NCI-H82 treated with DMSO at 0.1 percent for 48 hours (cell line): ENCODE results near the gene INS.
"Not testable (repeated sequence)": the region's sequence is repeated elsewhere in the genome, so short reads cannot be mapped to it uniquely, and the experiment has no call there.

ENCODE experiments used
- DNase-seq: peaks from one replicate; lab custom pipeline; 2025; ENCODE audit not compliant: unreplicated experiment; lab: John Stamatoyannopoulos, UW

The INS gene

GRCh38 chr11:2135018-2135569, 25.9 kb downstream of the INS start:
- DNase-seq = no peak

DNA sequence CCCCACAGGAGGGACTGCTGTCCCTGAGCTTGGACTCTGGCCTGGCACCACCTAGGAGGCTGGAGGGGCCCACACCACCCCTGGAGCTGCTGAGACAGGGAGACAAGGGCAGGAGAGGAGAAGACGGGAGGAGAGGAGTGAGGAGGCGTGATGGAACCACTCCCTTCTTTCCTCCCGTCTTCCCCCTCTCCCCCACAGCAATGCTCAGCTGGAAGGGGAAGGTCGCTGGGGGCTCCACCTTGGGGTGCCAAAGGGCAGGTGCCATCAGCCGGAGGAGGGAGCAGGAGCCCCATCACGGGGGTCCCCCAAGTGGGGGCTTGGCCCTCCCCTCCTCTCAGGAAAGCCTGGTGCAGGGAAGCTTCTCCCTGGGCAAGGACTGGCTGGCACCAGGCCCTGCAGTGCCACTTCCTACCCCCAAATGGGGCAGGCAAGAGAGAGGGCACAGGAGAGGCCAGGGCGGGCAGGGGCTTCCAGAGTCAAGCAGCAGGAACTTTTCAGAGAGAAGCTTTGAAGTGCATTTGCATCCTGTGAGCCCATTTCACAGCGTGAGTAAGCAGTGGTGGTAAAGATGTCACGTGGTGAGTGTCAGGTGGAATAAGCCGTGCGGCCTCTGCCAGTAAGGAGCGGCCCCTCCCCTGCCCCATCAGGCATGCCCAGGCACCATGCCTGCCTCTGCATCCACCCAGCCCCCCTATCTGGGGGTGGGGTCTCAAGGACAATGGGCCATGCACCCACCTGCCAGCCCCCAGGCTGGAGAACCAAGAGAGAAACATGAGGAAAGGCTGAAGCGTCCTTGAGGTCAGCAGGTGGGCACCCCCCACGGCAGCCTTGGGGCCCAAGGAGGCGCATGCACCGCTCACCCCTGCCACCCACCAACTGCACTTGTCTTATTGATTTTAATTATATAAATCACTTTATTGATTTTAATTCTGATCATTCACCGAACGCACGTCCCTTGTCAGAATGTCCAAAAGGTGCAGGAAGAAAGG, 26.7 kb downstream of the INS start:
- no peak for DNase-seq

GRCh38 chr11:2133241-2134021, 27.6 kb downstream of the INS start:
- DNase-seq = no peak

DNA sequence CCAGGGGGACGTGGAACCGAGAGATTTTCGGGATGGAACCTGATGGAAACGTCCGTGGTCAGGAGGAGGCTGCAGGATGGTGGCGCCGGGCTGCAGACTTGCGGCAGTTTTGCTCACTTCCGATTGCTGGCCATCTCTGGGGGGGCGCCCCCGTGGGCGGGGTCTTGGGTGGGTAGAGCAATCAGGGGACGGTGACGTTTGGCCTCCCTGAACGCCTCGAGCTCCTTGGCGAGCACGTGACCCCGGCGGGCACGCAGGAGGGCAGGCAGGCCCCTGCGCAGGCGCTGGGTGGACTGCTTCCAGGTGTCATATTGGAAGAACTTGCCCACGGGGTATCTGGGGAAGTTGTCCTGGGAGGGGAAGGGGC, 28.2 kb downstream of the INS start:
- DNase-seq = no peak

GRCh38 chr11:2132246-2132645, 28.8 kb downstream of the INS start:
- no peak for DNase-seq

- DNase-seq = no peak
Observed at GRCh38 chr11:2131371-2132236, 29.4 kb downstream of the INS start.

DNA sequence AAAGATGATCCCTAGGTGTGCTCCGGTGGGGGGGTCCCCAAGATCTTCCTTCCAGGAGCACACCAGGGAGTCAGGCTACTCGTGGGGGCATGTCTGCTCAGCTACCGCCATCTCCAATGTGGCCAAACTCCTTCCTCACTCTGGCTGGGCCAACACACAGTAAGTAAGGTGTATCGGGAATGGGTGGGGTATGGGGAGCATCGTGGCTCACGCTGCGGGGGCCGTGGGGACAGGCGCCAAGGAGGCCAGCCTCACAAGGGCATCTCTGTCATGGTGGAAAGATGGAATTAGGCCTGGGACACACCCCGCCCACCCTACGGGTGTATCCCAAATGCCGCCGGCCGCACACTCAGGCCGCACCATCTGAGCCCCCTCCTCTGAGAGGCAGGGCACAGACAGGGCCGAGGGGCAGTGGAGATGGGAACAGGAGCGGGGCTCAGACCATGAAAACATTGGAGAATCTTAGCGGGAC, 30.1 kb downstream of the INS start:
- DNase-seq = no peak

DNA sequence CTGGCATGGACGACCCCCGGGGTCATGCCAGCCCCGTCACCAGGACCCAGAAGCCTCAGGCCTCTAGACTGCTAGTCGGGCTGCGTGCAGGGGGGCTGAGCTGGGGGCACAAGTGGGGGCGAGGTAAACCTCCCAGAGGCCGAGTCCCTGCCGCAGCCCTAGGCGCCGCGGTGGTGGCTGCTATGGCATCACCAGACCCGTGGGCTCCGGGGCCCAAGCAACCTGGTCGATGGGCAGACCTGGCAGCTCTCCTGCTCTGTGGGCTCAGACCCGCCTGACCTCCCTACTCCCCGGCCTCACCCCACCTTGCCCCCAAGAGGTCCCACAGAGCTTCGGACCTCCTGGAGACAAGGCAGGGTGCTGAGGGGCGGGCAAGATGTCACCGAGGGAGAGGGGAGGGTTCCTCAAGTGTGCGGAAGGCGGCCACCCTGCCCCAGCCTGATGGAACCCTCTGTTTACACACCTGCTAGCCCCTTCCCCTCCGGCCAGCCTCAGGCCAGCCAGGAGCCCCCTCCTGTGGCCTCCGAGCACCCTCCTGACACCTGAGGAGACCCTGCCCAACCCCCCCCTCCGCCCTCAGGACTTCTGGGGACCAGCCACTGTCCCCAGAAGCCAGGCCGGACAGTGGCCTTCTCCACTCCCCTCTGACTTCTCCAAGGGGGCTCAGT, 31.2 kb downstream of the INS start:
- no peak for DNase-seq

DNA sequence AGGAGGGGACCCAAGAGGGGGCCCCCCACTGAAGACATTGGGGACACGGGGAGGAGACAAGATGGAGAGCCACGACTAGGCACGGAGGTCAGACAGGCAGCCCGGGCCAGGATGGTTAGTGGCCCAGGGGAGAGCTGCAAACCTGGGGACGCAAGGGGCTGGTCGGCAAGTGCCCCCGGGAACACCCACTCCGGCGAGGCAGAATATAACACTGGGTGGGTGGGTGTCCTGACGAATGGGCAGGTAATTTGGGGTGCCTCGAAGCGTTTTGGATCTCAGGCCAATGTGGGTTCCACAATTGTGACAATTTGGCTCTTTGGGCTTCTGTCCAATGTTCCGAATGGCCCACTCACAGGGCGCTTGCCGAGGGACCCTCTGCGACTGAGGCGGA, 31.7 kb downstream of the INS start:
- no peak for DNase-seq

GRCh38 chr11:2128511-2129307, 32.3 kb downstream of the INS start:
- no peak for DNase-seq

- no peak for DNase-seq
Observed at GRCh38 chr11:2128130-2128510, 32.9 kb downstream of the INS start.

DNA sequence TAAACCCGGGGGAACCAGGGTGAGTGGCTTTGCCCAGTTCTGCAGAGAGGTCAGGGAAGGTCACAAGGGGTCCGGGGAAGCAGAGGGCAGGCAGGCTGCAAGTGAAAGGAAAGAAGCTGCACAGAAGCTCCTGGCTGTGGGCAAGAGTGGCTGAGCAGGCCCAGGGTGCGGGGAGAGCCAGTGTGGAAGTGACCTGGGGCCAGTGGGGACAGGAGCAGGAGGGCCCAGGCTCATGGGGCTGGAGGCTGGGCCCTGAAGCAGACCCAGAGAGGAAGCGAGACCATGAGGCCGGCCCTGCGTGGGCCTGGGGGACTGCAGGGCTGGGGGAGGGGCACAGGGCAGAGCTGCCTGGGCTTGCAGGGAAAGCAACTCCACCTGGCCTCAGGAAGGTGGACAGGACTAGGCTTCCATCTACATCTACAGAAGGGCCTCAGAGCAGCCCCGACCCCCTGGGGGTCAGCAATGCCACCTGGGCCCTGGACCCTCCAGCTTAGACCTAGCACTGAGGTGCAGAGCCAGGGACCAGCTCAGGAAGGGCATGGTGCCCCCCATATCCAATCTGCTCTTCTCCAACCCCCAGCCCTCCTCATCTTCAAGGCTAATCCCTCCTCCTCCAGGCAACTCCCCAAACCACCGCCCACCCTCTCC, 33.4 kb downstream of the INS start:
- DNase-seq = no peak

DNA sequence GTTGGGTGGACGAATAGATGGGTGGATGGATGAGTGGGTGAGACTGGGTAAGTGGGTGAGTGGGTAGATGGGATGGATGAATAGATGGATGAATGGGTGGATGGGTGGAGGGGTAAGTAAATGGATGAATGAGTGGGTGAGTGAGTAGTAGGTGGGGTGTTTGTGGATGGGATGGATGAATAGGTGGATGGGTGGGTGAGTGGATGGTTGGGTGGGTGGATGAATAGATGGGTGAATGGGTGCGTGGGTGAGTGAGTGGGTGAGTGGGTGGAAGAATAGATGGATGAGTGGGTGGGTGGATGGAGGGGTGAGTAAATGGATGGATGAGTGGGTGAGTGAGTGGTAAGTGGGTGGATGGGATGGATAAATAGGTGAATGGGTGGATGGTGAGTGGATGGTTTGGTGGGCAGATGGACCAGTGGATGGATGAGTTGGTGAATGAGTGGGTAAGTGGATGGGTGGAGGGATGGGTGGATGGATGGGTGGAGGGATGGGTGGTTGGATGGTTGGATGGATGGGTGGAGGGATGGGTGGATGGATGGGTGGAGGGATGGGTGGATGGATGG, 34.4 kb downstream of the INS start:
- DNase-seq = no peak

GRCh38 chr11:2124736-2125484, 36.1 kb downstream of the INS start:
- DNase-seq = not testable (repeated sequence)

GRCh38 chr11:2123628-2123960, 37.4 kb downstream of the INS start:
- DNase-seq = no peak

DNA sequence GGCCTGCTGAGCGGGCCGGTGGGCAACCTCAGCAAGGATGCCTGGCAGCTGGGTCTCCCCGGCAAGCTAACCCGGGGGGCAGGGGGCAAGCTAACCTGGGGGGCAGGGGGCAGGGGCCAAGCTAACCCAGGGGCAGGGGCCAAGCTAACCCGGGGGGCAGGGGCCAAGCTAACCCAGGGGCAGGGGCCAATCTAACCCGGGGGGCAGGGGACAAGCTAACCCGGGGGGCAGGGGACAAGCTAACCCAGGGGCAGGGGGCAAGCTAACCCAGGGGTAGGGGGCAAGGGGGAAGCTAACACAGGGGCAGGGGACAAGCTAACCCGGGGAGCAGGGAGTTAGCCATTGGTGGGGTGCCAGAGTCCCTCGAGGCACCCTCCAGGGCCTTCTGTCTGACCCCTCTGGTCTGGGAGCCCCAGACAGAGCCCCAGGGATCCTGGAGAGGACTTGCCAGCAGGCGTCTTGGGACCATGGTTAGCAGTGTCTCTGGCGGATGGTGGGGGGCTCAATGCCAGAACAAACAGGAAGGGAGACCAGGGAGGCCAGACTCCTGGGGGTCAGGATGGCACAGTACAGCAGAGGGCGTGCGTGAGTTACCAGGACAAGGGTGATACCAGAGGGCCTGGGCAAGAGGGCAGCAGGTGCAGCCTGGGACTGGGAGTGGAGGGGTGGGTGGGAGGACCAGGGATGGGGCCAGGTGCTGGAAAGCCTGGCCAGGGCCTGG, 37.9 kb downstream of the INS start:
- no peak for DNase-seq

DNA sequence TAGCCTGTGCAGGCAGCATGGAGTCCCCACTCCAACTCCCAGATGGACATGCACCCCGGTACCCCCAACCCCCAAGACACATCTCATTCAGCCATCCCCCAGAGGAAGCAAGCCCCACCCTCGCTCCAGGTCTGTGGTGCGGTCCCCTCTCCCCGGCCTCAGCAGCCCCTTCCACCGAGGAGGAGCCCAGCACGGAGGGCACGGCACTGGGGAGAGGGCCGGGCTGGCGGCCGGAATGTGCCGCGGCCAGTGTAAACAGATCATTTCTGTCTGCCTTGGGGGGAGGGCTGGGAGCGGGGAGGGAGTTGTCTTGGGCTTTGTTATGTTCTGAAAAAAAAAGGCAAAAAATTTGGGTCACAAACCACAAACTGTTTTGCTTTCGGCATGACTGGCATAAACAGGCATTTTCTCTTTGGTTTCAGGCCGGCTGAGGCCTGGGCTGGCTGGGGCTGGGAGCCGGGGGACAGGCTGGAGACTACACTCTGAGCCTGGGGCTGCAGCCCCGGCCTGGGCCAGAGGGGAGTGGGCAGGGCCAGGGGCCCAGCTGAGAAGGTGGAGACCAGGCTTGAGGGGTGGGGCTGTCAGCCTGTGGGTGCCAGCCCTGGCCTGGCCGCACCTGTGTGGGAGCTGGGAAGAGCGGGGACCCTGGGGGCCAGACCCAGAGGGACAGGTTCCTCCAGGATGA, 38.6 kb downstream of the INS start:
- DNase-seq = no peak
